ENCODE data around the gene ARSI. TPM values are rescaled to one million over a fixed set of nuclear protein-coding genes. Genes with fewer than 3 reads are reported as not detected.

The ARSI gene
- total RNA-seq, 4 donors from 2014 or later: 1.6 to 4.5 (median 2.6) TPM

DNA sequence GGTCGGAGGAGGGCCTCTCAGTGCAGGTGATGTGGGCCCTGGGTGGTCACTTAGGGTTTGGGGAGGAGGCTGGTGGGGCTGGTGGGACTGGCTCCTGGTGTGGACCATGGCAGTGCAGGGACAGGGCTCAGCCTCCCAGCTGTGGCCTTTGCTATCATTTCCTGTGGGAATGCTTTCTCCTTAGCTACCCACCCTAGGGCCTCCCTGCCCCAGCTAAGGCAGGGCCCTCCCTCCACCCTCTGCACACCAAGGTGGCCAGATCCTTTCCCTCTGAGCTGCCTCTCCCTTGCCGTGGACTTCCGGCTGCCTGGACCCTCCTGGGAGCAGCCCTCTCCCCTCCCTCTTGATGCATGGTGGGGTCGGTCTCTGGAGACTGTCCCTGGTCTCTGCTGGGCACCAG, 22.7 kb upstream of the ARSI start:
- intact Hi-C loops (cut with DNase I; ENCODE audit: low total_unique reads): no loop called here
- 82 to 91% methylated on average over 4 of the region's 4 CpGs for WGBS, 2 donors

GRCh38 chr5:150323819-150324218, 21.1 kb upstream of the ARSI start:
- DNase-seq (ENCODE audit: low spot score in 2 of 2): no peak
- intact Hi-C loops (cut with DNase I; ENCODE audit: low total_unique reads): no loop called here
- no peak for TF ChIP-seq POLR2A (IDR thresholded peaks at IDR 0.05)
- no peak for TF ChIP-seq CTCF (IDR thresholded peaks at IDR 0.05)
- no peak overlapping the region for H3K4me3 ChIP-seq (ENCODE audit: low read depth, poor library complexity, severe bottlenecking)
- 71 to 75% methylated on average over 8 of the region's 8 CpGs for WGBS, 2 donors

More for the DNA sequence above, 22.7 kb upstream of the ARSI start:
- TF ChIP-seq CTCF (IDR thresholded peaks at IDR 0.05) (no peak), POLR2A (IDR thresholded peaks at IDR 0.05) (no peak)
- no peak overlapping the region for H3K4me3 ChIP-seq (ENCODE audit: low read depth, poor library complexity, severe bottlenecking)
- DNase-seq (ENCODE audit: low spot score in 2 of 2): no peak

DNA sequence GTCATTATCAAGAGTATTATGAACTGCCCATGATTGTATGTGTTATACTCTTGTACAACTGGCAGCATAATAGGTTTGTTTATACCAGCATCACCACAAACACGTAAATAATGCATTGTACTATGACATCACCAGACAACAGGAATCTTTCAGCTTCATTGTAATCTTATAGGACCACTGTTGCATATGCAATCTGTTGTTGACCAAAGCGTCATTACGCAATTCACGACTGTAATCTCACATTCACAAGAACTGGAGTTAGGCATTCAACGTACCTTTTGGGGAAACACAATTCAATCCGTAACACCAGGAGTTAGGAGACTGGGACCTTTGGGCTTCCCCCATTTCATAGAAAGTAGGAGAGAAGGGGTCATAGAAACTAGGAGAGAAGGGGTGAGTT, 20.4 kb upstream of the ARSI start:
- TF ChIP-seq POLR2A (IDR thresholded peaks at IDR 0.05) (no peak), CTCF (IDR thresholded peaks at IDR 0.05) (no peak)
- WGBS, 2 donors: 92% methylated on average over 6 of the region's 6 CpGs

GRCh38 chr5:150322202-150322601, 19.5 kb upstream of the ARSI start:
- TF ChIP-seq CTCF (IDR thresholded peaks at IDR 0.05) (no peak), POLR2A (IDR thresholded peaks at IDR 0.05) (no peak)
- DNase-seq (ENCODE audit: low spot score in 2 of 2): no peak
- no peak overlapping the region for H3K4me3 ChIP-seq (ENCODE audit: low read depth, poor library complexity, severe bottlenecking)
- intact Hi-C loops (cut with DNase I; ENCODE audit: low total_unique reads): no loop called here

More for the DNA sequence above, 20.4 kb upstream of the ARSI start:
- H3K4me3 ChIP-seq (ENCODE audit: low read depth, poor library complexity, severe bottlenecking): no peak overlapping the region
- intact Hi-C loops (cut with DNase I; ENCODE audit: low total_unique reads): no loop called here
- DNase-seq (ENCODE audit: low spot score in 2 of 2): no peak

DNA sequence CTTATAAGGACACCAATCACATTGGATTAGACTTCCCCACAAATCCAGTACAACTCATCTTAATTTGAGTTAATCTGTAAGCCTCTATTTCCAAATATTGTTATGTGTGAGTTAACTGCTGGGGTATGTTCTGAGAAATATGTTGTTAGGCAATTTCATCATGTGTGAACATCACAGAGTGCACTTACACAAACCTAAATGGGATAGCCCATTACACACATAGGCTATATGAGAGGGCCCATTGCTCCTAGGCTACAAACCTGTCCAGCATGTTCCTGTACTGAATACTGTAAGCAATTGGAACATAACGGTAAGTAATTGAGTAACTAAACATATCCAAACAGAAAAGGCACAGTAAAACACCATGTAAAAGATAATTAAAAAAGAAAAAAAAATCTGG, 19.1 kb upstream of the ARSI start:
- DNase-seq (ENCODE audit: low spot score in 2 of 2): no peak
- TF ChIP-seq CTCF (IDR thresholded peaks at IDR 0.05) (no peak), POLR2A (IDR thresholded peaks at IDR 0.05) (no peak)
- intact Hi-C loops (cut with DNase I; ENCODE audit: low total_unique reads): no loop called here
- 40 to 68% methylated on average over 1 of the region's 1 CpG for WGBS, 2 donors
- H3K4me3 ChIP-seq (ENCODE audit: low read depth, poor library complexity, severe bottlenecking): no peak overlapping the region

DNA sequence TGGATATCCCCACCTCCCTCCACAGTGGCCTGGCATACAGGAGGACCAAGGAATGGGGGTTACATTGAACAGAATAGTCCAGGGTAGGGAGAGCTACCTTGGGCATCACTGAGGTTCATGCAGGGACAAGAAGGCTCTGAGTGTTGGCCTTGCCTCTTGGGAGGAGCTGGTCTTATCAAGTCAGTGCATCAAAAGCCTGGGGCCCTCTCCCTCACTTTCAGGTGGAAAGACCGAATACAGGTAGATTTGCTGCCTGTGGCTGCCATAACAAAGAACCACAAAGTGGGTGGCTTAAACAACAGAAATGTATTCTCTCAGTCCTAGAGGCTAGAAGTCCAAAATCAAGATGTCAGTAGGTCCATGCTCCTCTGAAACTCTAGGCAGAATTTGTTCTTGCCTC, 18.5 kb upstream of the ARSI start:
- no peak for DNase-seq (ENCODE audit: low spot score in 2 of 2)
- WGBS, 2 donors: 57 to 73% methylated on average over 1 of the region's 1 CpG
- intact Hi-C loops (cut with DNase I; ENCODE audit: low total_unique reads): no loop called here
- no peak for TF ChIP-seq POLR2A (IDR thresholded peaks at IDR 0.05)
- no peak for TF ChIP-seq CTCF (IDR thresholded peaks at IDR 0.05)
- H3K4me3 ChIP-seq (ENCODE audit: low read depth, poor library complexity, severe bottlenecking): no peak overlapping the region

Measured in lower leg skin (tissue), 4 donors.